NCI-H460 (cell line): ENCODE data around the gene YPEL4. TPM values are rescaled to one million over a fixed set of nuclear protein-coding genes. Genes with fewer than 3 reads are reported as not detected.

ENCODE experiments used
- DNase-seq: peaks from one replicate; pipeline ENCODE4 v3.0.0-alpha.2; 2016; ENCODE audit warnings: low read depth; ENCODE audit errors: extremely low read depth
- total RNA-seq: library from RNA; depleted of rRNA; stranded (reverse); fragments of >200 nt; shearing (Covaris generic); gene quantifications from 2 replicates; pipeline ENCODE4 v1.2.3, GENCODE V29; 2014

YPEL4 gene
- total RNA-seq, 1 experiment from 2014 or later, result not detected

DNA sequence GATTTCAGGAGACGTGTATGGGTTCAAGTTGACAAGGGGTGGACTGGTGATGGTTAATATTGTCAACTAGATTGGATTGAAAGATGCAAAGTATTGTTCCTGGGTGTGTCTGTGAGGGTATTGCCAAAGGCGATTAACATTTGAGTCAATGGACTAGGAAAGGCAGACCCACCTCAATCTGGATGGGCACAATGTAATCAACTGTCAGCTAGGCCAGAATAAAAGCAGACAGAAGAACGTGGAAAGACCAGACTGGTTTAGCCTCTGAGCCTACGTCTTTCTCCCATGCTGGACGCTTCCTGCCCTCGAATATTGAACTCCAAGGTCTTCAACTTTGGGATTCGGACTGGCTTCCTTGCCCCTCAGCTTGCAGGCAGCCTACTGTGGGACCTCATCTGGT is 1.7 kb upstream of the YPEL4 start:
- no peak for DNase-seq

DNA sequence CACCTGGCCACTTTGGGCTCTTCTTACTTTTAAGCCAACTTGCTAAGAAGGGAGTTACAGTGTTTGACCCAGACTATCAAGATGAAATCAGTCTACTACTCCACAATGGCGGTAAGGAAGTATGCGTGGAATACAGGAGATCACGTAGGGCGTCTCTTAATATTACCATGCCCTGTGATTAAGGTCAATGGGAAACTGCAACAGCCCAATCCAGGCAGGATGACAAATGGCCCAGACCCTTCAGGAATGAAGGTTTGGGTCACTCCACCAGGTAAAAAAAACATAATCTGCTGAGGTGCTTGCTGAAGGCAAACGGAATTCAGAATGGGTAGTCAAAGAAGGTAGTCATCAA is 1.0 kb upstream of the YPEL4 start:
- no peak for DNase-seq

DNA sequence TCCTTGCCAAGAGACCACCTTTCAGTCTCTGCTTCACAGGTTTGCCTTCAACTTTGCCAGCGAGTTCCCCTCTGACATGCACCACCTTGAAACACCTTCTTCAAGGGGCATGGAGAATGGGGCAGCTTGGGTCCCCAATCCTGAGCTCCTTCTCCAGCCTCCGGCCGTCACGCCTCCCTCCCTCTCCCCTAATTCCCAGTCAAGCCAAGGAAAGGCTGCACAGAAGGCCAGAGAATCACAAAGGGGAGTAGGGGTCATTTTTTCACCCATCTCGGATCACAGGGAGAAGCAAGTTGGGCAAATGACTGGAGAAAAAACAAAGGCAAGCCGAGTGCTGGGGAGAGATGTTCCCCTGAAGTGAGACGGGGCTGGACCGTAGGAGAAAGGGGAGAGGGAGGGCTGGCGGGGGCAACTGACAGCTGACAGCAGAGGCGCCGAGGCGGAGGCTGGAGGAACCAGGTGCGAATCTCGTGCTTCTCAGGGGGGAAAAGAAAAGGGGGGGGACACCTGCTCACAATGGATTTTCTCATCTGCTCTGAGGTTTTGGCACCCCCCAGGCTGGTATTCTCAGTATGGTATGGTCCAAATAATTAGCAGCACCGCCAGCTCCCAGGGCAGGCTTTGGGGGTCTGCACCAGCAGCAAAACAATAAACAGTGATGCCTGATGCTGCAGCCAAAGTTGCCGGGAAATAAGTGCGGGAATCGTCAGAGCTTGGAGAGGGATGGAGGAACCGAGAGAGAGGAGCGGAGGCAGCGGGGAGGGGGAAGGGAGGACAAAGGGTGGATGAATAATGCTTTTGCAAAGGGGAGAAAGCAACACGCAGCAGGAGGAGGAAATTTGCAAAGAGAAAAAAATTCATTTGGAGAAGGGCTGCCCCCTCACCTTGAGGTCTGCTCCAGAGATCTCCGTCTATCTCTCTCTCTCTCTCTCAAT is 644 bp downstream of the YPEL4 start:
- DNase-seq, result no peak

DNA sequence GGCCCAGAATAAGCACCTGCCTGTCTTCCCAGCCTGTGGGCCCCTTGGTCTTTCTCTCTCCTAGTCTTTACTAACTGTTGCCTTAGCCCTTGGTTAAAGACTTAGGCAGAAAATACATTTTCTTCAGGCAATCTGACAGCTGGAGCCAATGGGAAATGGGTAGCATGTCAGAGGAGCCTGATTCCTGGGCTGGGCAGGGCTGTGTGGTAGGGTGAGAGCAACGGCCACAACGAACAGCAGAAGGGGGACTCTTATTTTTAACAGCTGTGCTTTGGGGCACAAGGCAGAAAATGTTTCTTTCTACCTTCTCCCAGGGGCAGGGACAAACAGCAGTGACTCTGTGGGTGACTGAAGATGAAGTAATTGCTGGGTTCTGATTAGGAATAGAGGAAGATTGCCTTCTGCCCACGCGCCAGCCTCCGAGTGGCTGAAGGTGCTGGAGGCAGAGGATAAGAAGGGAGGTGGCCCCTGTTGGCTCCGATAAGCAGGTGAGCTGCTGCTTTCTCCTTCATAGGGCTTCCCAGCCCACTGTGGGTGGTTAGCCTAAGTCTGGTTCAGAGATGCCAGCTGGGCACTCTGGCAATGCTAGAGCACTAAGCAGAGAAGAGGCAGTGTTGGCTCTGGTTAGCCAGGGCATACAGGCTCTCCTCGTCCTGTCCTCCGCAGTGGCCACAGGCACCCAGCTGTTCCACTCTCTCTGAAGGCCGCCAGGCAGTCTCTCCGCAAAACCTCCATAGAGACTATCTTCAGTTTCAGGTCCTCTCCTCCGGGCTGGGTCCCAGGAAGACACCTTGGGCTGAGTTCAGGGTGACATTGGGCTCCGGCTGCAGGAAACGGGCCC is 1.5 kb downstream of the YPEL4 start:
- DNase-seq, result no peak

DNA sequence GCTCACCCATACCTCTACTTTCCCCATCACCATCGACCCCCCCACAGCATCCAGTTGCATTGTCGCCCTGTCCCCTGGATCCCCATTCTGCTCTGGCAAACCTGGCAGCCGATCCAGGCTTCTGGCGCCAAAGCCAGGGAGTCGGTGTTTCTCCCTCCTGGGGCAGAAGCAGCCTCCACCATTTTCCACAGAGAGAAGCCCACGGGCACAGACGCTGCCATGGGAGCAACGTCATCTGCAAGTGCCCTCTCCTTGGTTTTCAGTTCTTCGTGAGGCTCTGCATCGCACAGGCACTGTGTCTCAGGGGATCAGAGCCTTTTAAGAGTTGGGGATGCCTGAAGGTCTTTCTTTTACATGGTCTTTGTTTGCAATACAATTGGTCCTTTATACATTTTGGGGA is 2.3 kb downstream of the YPEL4 start:
- no peak for DNase-seq

DNA sequence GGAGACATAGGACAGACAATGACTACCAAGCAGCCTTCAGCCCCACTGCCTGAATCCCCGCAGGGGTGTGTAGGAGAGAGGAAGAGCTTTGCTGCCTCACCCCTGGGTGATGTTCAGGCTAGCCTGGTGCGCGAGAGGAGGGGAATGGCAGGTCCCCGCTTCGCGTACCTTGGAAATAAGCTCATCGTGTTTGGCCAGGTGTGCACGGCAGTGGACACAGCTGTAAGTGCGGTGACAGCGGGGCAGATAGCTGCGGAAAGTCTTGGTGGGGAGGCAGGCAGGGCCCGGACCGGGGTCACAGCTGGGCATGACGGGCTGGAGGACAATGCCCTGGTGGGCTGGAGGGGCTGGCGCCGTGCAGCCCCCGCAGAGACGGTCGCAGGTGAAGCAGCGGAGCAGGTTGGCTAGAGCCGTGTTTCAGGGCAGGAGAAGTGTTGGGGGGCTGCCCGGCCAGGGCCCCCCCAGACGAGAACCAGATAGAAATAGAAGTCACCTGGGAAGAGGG is 2.9 kb downstream of the YPEL4 start:
- DNase-seq, result no peak

DNA sequence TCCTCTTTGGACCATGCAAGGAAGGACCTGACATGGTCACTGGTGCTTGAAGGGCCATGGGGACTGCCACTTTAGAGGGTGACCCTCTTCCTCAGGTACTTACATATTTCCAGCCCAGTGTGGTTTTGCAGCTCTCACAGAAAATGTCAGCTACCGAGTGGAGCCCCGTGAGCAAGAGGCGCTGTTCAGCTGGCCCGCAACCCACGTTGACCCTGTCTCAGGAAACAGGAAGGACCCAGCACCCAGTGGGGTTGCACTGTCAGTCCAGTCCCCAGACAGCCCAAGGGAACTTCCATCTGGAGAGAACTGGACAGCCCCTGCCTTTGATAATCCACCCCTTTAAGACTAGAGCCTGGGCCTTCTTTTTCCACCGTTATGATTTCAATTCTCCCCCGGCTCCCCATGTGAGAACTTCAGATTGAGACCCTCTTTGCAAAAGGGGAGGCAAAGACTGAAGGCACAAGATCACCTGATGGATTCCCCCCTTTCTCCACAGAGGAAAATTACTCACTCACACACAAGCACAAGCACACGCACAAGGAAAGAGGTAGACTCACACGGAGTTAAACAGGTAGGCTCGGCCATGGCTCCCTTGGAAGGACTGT is 3.4 kb downstream of the YPEL4 start:
- no peak for DNase-seq

DNA sequence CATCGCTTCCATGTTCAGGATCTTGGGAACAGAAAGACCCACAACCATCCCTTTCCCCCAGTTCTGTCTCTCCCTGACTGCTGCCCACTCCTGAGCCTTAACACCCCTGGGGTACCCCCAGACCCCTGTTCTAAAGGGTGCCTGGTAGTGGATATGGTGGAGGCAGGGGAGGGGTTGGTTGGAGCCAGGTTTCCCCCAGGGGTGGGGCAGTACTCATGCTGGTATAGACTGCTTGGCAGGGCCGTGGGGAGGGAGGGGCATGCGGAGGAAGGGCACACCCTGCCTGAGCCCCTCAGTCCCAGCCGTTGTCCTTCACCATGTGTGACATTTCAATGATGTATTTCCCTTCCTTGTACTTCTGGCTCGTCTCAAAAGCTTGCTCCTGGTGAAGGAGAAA is 4.0 kb downstream of the YPEL4 start:
- DNase-seq, result no peak

DNA sequence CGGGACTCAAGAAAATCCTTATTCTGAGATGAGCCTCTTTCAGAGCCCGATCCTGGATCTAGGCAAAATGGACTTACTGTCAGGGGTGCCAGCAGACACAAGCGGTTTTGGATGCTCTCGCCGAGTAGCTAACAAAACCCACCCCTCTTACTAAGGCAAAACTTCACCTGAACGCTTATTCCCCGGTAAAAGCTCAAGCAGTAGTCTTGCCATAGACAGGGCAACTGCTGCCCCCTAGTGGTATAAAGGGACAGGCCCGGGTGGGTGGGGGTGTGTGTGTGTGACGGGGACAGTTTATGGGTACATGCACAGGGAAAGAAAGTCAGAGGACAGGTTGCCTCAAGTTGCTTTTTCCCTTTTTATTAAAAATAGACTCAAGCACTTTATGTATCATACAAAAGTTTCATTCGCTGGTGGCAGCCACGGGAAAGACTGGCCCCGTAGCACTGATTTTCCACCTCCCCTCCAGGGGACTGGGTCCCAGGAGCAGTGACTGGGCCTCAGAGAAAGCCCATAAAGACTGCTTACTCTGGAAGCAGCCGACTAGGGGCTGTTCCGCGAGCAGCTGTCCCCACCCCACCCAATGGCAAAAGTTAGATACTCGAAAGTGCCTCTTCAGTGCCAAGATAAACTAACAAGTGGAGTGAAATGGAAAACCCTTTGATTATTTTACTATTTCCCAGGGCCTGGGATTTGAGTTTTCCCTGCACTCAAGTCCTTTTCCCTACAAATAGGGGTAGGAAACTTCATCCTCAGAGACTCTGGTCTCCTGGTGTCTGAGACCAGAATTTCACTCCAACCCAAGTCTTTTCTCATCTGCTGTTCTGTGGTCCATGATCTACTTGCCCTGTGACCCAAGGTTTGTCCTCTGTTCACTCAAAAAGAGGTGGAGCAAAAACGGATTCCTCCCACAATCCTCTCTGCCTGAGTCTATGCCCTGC is 4.7 kb downstream of the YPEL4 start:
- peak; percentile 62 for DNase-seq

DNA sequence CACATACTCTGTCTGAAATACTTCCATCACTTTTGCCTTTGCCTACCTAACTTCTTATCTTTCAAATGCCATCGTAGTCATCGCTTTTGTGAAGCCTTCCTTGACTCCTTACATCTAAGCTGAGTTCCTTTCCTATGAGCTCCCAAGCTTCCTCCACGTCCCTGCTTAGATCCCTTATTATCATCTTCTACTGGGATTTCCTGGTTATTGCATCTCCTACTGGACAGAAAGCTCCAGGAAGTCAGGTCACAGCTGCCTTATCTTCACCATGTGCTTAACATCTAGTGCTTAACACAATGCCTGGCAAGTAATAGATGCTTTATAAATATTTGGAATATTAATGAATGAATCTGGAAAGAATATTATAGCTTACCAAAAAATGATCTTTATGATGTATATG is 5.9 kb downstream of the YPEL4 start:
- no peak for DNase-seq

DNA sequence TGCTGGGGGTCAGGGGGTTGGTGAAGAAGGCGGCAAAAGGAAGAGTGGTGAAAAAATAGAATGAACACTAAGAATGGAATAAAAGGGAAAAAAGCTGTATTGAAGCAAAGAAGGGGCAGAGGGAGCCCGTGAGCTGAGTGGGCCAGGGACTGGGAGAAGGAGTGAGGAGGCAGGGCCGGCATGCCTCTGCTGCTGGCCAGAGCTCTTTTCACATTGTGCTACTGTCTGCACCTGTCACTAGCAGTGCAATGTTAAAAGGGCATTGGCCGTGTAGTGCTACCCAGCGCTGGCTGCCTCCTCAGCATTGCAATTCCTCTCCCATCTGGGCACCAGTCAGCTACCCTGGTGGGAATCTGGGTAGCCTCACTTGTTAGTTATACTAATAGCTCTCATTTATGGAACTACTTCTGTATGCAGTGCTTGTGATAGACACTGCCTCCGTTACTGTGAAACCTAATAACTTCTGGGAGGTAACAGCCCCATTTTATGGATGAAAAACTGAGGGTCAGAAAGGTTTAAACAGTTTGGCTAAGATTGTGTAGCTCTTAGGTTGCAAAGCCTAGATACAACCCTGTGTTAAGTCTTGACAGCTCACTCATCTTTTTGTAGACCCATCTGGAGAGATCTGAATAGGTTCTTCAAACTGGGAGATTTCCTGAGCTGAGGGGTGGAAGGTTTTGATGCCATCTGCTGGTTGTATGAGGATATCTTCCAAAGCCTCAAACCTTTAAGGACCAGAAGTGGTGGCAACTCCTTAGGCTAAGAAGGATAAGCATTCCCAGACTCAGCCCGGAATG is 8.5 kb downstream of the YPEL4 start:
- DNase-seq, result peak; percentile 21

DNA sequence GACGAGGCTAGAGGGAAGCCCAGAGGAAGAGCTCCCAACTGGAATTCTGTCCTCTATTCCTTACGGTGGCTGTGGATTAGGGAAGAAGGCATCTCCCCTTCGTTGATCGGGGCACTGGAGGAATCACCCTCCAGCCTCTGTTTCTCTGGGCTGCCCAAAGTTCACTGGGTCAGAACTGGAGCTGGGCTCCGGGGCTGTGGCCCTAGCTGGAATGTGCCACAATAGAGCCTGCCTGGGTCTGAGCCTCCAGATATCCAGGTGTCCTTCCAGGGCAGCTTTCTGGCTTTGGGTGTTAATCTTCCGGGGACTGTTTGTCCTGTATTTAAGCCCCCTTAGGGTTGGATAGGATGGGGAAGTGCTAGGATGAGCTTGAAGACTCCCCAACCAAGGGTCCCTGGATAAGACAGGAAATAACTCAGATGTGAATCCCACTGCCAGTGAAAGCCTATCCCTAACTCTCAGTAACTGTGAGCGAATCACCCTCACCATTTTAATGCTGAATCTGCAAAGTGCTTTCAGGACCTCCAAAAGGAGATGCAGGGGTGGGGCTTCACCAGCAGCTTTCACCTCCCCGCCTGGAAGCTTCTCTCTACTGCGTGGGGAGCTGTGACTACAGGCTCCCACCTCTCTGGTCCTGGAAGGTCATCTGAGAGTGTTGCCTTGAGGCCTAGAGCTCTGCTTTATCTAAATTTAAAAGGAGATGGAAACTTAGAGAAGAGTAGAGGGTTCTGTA is 9.5 kb downstream of the YPEL4 start:
- no peak for DNase-seq

DNA sequence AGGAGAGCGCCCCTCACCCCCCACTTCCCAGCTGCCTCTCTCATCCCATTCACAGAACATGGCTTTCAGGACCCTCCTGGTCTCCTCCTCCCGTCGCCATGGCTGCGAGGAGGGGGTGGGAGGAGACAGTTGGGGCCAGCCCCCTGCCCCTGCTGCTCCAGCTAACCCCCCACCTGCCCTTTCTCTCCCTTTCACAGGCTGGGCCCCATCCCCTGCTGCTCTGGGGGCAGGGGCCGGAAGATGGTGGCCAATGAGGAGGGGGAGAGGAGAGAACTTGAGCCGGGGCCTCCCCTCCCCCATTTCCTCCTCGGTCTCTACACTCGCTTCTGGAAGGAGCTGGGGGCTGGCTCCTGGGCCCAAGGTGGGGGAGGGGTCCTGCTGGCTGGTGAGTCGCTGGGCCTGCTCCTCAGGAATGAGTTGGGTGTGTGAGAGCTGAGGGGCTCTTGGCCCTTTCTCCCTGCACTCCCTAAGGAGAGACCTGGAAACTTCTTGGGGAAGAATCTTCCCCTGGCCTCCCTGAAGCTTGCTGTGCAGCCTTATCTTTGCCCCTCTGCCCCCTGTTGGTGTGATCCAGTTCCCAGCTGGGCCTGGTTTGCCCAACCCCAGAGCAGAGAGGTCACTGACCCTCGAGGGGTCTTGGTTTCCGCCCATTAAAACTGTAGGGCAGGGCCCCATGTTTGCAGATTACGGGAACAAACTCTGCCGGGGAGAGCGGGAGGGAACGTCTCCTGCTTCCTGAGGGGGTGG is 10.2 kb downstream of the YPEL4 start:
- DNase-seq, result no peak

DNA sequence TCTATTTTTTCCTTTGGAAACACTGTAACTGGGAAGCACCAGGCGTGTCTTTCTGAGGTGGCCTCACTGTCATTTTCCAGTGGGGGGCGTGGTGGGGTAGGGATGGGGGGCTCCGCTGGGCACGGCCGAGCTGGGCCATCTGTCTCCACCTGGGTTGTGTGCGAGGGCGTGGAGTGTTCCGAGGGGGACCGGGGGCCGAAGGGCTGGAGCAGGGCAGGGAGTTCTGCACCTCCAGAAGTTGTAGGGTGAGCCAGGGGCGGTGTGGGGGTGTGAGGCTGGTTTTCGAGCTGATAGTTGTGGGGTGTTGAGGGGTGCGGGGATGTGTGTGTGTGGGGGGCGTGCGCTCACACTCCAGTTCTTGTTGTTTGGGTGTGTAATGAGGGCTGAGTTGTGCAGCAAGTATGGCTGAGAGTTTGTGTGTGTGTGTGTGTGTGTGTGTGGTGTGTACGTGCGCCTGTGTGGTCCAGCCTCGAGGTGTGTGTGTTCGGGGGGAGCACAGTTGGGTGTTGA is 10.8 kb downstream of the YPEL4 start:
- DNase-seq, result no peak

DNA sequence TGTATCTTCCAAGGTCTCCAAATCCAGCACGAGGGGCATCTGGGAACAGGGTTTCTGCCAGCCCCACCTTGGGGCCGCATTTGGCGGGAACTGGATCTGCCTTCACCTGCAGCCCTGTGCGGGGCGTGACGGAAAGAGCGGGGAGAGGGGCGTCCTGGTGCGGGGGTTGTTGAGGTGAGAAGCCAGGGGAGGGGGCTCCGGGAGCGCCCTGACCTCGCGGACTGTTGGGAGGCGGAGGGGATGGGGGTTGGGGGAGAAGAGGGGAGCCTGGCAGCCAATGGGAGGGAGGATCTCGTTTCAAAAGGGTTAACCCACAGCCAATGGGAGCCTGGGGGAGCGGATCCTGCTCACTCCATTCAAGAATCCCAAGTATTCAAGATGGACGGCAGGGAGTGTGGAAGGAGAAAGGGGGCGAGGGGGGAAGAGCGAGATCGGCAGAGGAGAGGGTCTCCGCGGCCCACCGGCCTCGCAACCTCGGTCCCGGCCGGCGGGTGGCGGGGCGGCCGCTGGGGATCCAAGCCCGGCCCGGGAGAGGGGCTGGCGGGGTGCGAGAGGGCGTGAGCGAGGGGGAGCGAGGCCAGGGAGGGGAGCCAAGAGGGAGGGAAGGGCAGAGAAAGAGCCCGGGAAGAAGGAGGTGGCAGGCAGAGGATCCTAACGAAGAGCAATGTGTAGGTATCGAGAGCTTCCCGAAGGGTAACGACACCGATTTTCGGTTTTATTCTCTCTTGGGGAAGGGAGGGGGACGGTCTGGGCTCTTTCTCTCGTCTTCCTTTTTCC is 11.5 kb downstream of the YPEL4 start:
- DNase-seq, result peak; percentile 81

DNA sequence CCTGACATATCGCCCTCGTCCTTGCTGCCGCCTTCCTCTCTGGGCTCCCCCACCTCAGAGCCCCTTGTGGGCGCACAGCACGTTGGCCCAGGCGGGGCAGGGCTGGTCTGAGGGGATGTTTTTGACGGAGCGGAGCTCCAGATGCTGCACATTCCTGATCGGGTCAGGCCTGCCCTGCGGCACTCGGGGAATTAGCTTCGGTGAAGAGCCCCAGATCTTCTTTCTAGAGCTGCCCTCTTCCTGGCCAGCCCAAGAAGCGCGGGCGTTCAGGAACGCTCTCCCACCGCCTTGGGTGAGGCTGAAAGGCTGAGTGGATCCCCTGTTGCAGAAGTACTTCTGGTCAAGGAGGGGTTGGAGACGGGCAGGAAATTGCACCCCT is 12.1 kb downstream of the YPEL4 start:
- no peak for DNase-seq

DNA sequence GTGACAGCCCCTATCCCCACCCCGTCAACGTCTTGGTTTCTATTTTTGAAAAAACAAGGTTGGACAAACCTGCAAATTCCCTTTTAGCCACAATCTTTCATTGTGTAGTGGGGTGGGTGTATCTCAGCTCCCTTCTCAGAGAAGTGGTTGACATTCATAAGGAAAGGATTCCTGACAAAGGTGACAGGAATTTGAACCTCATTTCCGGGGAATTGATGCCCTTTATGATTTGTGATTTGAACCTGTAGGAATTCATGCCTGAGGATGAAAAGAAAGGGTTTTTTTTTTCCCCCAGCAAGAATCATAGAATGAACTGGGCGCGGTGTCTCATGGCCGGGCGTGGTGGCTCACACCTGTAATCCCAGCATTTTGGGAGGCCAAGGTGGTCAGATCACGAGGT is 14.5 kb downstream of the YPEL4 start:
- no peak for DNase-seq
